PC-3 (cell line): ENCODE measurements around the gene ZNF575. TPM values are rescaled to one million over a fixed set of nuclear protein-coding genes. Genes with fewer than 3 reads are reported as not detected.

ENCODE experiments used
- ATAC-seq: fragments of 200-7000 bp; cut with Tn5 transposase; 2 replicates; pipeline ENCODE4 v1.9.1; 2020; ENCODE audit warnings: mild to moderate bottlenecking, moderate library complexity
- BruUV-seq: library from RNA; stranded (reverse); fragments of 400-500 nt; replicated peaks from 2 replicates; lab custom pipeline; 2021; lab: Mats Ljungman, UMichigan
- CTCF ChIA-PET: fragments of 300-600 bp; sonication (Branson Sonifier 250); formaldehyde crosslinking; loops from one replicate; lab custom pipeline; 2022; ENCODE audit warnings: antibody characterized with exemption; lab: Charles Lee
- POLR2A ChIA-PET: fragments of 300-600 bp; sonication (Branson Sonifier 250); formaldehyde crosslinking; loops from one replicate; lab custom pipeline; 2022; ENCODE audit warnings: antibody characterized with exemption; ENCODE audit not compliant: unreplicated experiment; lab: Charles Lee
- DNase-seq: peaks from one replicate; pipeline ENCODE4 v3.0.0-alpha.2; 2015
- H2AFZ ChIP-seq: fragments of 300-600 bp; sonication (generic); 2 replicates; pipeline ENCODE4 v1.6.0; 2016; ENCODE audit warnings: antibody characterized with exemption, low read length
- H3F3A ChIP-seq: fragments of 300-600 bp; sonication (generic); one replicate; pipeline ENCODE4 v1.6.0; 2017; ENCODE audit warnings: antibody characterized with exemption, low read length, control low read depth, mild to moderate bottlenecking; ENCODE audit not compliant: unreplicated experiment
- H3K27ac ChIP-seq: fragments of 300-600 bp; sonication (generic); 2 replicates; pipeline ENCODE4 v1.5.1; 2016; ENCODE audit warnings: mild to moderate bottlenecking, low read length
- H3K27me3 ChIP-seq: fragments of 300-600 bp; sonication (generic); 2 replicates; pipeline ENCODE4 v1.6.1; 2016; ENCODE audit warnings: low read length, mixed read lengths
- H3K36me3 ChIP-seq: fragments of 300-600 bp; sonication (generic); 2 replicates; pipeline ENCODE4 v1.6.1; 2016; ENCODE audit warnings: low read depth, mixed run types, low read length, mixed read lengths
- H3K4me1 ChIP-seq: fragments of 300-600 bp; sonication (generic); 2 replicates; pipeline ENCODE4 v1.5.1; 2016; ENCODE audit warnings: low read length; ENCODE audit not compliant: insufficient read depth
- H3K4me2 ChIP-seq: fragments of 300-600 bp; sonication (generic); 2 replicates; pipeline ENCODE4 v1.6.0; 2016; ENCODE audit warnings: low read length
- H3K4me3 ChIP-seq: fragments of 300-600 bp; sonication (generic); 2 replicates; pipeline ENCODE4 v1.5.1; 2016; ENCODE audit warnings: mild to moderate bottlenecking, low read length, mixed read lengths
- H3K79me2 ChIP-seq: fragments of 300-600 bp; sonication (generic); 2 replicates; pipeline ENCODE4 v1.6.1; 2017; ENCODE audit warnings: low read length, mixed read lengths
- H3K9ac ChIP-seq: fragments of 300-600 bp; sonication (generic); 2 replicates; pipeline ENCODE4 v1.6.0; 2016; ENCODE audit warnings: mild to moderate bottlenecking, low read length
- H3K9me2 ChIP-seq: fragments of 300-600 bp; sonication (generic); replicated peaks from 2 replicates; pipeline ENCODE4 v1.6.1; 2016; ENCODE audit warnings: mixed run types, low read length, mixed read lengths
- H3K9me3 ChIP-seq: fragments of 300-600 bp; sonication (generic); 2 replicates; pipeline ENCODE4 v1.6.1; 2016; ENCODE audit warnings: low read length, mixed read lengths
- H4K20me1 ChIP-seq: fragments of 300-600 bp; sonication (generic); 2 replicates; pipeline ENCODE4 v1.6.1; 2016; ENCODE audit warnings: low read length, mixed read lengths
- CTCF ChIP-seq: fragments of 300-600 bp; sonication (generic); conservative IDR thresholded peaks from 2 replicates; pipeline ENCODE4 v1.5.1; 2017; ENCODE audit warnings: antibody characterized with exemption, low read depth, mild to moderate bottlenecking, low read length
- EZH2 ChIP-seq: fragments of 300-600 bp; sonication (generic); IDR thresholded peaks from one replicate; pipeline ENCODE4 v1.6.1; 2017; ENCODE audit warnings: antibody characterized with exemption, mild to moderate bottlenecking, low read length; ENCODE audit not compliant: unreplicated experiment
- EZH2phosphoT487 ChIP-seq: fragments of 300-600 bp; sonication (generic); IDR thresholded peaks from 2 replicates; pipeline ENCODE4 v1.6.1; 2018; ENCODE audit warnings: mild to moderate bottlenecking, antibody characterized with exemption, low read length, borderline replicate concordance
- intact Hi-C: fragments of 100-400 bp; cut with micrococcal nuclease; formaldehyde crosslinking; loops from 2 replicates; pipeline ENCODE4 v1.9.0; 2023
- total RNA-seq: library from RNA; depleted of rRNA; stranded (reverse); fragments of >200 nt; gene quantifications from 2 replicates; pipeline ENCODE4 v1.2.3, GENCODE V29; 2014

Gene ZNF575
- total RNA-seq, 1 experiment from 2014 or later, result not detected

DNA sequence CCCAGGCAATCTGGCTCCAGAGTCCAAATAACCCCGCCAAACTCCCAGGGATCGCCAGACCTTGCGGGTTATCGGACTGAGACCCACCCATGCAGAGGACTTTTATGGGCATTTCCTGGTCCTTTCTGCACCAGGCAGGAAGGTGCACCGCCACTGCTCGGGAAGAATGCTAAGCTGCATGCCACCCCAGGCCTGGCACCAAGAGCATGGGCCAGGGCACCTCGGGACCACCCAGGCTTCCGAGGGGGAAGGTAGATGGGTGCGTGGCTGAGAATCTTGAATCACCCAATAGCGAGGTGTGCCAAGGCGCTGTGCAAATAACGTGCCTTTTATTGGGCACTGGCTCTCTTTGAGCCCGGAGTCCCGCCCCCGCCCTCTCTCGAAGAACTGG is 422 bp upstream of the ZNF575 start:
- Histone ChIP-seq H3K36me3 (no peaks in the 10 kb centered on the region), H3K27me3 (no peaks in the 10 kb centered on the region), H4K20me1 (no peaks in the 10 kb centered on the region), H3K9ac (peak overlapping the region; percentile 58), H3K4me2 (peak overlapping the region; percentile 90), H3F3A (no peaks in the 10 kb centered on the region), H3K4me3 (peak overlapping the region; percentile 69), H3K4me1 (peaks cover 13% of the 10 kb centered on the region), H2AFZ (peak overlapping the region; percentile 90), H3K9me3 (no peaks in the 10 kb centered on the region), H3K27ac (peak overlapping the region; percentile 67), H3K79me2 (no peaks in the 10 kb centered on the region), H3K9me2 (no peaks in the 10 kb centered on the region)
- no TSS peak for BruUV-seq
- intact Hi-C loops, result no loop called here
- DNase-seq (no peak), ATAC-seq (peak; percentile 9)
- TF ChIP-seq EZH2phosphoT487 (no peak), CTCF (no peak), EZH2 (no peak)
- ChIA-PET POLR2A (interaction anchor here (1.0 kb wide), 1 partner anchor 136 kb away, joined by 15 read pairs; no protein-coding TSS in a partner anchor), CTCF (interaction anchor here (0.6 to 0.9 kb wide), 3 partner anchors 22 to 69 kb away, joined by 3 read pairs; no protein-coding TSS in a partner anchor)

DNA sequence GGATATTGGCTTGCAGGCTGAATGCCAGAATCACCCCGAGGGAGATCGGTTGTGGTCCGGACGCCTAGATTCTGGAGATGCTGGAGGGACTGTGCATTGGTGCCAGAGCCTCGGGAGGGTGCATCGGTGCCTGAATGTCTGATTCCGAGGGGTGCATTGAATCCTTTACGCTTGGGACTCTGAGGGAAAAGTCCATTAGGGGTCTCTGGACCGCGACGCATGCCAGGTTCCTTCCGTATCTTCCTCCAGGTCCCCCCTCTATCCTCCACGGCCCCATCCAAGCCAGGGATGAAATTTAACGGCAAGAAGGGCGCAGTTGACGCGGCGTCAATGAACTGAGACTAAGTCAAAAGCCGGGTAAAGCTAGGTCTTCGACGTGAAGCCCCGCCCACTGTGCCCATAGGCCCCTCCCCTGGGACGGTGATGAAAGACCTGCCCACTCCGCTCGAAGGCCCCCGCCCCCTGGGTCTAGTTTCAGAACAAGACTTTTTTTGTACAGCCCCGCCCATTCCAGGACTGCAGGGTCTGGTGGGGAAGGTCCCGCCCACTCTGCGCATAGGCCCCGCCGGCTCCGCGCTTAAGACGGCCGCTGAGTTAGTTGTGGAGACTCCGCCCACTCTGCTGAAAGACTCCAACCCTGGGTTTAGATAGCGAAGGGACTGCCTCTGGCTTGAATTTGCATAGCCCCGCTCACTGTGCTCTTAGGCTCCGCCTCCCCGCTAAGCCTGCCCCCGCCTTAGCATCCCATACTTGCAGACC is 737 bp downstream of the ZNF575 start:
- BruUV-seq, result no TSS peak
- ATAC-seq (peak; percentile 86), DNase-seq (peak; percentile 97)
- Histone ChIP-seq H4K20me1 (no peaks in the 10 kb centered on the region), H3K9me3 (no peaks in the 10 kb centered on the region), H3K36me3 (no peaks in the 10 kb centered on the region), H3K4me2 (peak overlapping the region; percentile 90), H3K27me3 (no peaks in the 10 kb centered on the region), H3F3A (no peaks in the 10 kb centered on the region), H3K4me1 (peaks cover 13% of the 10 kb centered on the region), H3K27ac (peak overlapping the region; percentile 67), H3K9me2 (no peaks in the 10 kb centered on the region), H3K9ac (peak overlapping the region; percentile 58; the same call in 1 of the 2 replicates), H3K79me2 (no peaks in the 10 kb centered on the region), H2AFZ (peak overlapping the region; percentile 90), H3K4me3 (peak overlapping the region; percentile 69)
- TF ChIP-seq CTCF, result no peak
- TF ChIP-seq EZH2phosphoT487, result no peak
- no peak for TF ChIP-seq EZH2
- intact Hi-C loops, result loop anchor here (2.0 kb wide), 1 partner anchor 61 kb away; no protein-coding TSS in a partner anchor
- POLR2A ChIA-PET, result interaction anchor here (0.5 to 1.0 kb wide), 2 partner anchors 135 to 609 kb away, joined by 3 to 15 read pairs; no protein-coding TSS in a partner anchor
- CTCF ChIA-PET, result interaction anchor here (0.9 kb wide), 1 partner anchor 21 kb away, joined by 3 read pairs; no protein-coding TSS in a partner anchor
